NCI-H1694 (cell line): ENCODE data around the gene KMT2D.

ENCODE experiments used
- DNase-seq: peaks from one replicate; lab custom pipeline; 2025; lab: John Stamatoyannopoulos, UW

The KMT2D gene

DNA sequence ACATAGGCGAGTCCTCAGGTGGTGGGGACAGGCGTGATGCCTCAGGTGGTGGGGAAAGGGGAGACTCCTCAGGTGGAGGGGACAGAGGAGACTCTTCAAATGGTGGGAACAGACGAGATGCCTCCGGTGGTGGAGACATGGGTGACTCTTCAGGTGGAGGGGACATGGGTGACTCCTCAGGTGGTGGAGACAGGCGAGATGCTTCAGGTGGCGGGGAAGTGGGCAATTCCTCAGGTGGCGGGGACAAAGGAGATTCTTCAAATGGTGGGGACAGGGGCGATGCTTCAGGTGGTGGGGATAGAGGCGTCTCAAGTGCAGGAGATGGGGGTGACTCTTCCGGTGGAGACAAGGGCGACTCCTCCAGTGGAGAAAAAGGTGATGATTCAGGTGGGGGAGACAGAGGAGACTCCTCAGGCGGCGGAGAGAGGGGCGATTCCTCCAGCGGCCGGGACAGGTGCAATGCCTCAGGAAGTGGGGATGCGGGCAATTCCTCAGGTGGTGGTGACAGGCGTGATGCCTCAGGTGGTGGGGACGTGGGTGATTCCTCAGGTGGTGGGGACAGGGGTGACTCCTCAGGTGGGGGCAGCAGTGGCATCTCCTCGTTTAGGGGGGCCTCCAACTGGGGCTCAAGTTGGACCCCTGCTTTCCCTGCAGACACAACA is 8.7 kb downstream of the KMT2D start:
- no peak for DNase-seq

- no peak for DNase-seq
Observed at GRCh38 chr12:49051373-49051764, 9.2 kb downstream of the KMT2D start.

- no peak for DNase-seq
Observed at GRCh38 chr12:49050507-49051372, 9.9 kb downstream of the KMT2D start.

- no peak for DNase-seq
Observed at GRCh38 chr12:49049566-49050224, 10.9 kb downstream of the KMT2D start.

DNA sequence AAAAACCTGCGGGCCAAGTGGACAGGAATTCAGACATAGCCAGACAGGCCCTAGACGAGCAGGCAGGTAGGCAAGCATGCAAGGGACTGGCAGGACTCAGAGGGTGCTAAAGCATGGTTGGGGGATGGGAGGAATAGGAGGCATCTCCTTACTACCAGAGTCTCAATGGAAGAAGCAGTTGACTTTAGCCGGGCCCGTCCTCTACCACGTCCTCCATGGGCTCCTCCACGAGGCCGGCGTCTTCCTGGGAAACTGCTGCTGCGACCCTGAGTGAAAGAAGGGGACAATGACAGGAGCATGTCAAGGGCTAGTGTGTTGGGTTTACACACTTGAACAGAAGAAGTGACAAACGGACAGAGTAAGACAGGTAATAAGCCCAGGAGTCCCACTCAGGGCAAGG is 11.6 kb downstream of the KMT2D start:
- DNase-seq, result no peak

DNA sequence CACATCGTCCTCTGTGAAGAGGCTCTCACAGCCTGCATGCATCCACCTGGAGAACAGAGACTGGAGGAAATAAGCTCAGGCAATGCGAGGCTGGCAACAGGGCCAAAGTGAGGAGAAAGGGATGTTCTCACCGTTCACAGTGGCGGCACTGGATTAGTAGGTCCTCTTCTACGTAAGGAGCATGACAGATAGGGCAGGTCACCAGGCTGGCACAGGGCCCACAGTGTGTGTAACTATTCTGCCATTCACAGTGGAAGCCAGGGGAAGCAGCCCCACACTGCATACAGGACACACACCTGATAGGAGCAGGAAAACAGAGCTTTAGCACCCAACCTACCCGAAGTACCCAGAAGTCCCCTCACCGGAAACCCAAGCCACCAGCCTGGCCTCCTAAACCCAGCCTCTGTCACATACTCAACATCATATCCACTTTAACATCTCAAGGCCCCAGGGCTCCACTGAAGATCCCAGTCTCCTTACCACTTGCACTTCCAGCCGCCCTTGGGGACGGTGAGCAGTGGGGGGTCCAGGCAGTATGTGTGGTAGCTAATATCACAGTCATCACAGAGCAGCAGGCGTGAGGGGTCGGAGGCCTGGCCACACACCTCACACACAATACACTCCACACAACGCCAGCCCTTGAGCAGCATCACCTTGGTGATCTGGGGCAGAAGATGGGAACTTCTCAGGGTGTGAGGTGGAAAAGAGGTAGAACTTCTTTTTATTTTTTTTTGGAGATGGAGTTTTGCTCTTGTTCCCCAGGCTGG is 14.3 kb downstream of the KMT2D start:
- DNase-seq, result no peak

- DNase-seq, result no peak
Observed at GRCh38 chr12:49044660-49045059, 15.9 kb downstream of the KMT2D start.

DNA sequence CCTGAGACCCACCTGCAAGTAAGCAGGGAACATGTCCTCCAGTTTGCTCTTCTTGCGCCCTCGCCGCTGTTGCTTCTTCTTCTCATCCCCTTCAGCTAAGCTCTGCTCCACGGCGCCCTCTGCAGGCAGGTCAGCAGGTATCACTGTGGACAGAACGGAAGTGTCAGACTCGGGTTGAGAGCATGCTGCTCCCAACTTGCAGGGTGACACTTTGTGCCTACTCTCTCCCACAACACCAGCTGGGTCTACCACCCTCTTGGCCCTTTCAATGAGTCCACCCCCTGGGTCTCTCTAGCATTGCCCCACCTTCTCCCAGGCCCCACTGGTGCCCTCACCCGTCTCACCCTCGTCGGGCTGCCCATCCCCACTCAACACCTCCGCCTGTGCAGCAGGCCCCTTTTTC is 16.7 kb downstream of the KMT2D start:
- peak; percentile 24 for DNase-seq

GRCh38 chr12:49043241-49043640 is 17.4 kb downstream of the KMT2D start:
- no peak for DNase-seq

GRCh38 chr12:49041881-49042484 is 18.6 kb downstream of the KMT2D start:
- DNase-seq, result no peak

GRCh38 chr12:49041036-49041880 is 19.3 kb downstream of the KMT2D start:
- DNase-seq, result no peak

- DNase-seq, result no peak
Observed at GRCh38 chr12:49040364-49040855, 20.2 kb downstream of the KMT2D start.

DNA sequence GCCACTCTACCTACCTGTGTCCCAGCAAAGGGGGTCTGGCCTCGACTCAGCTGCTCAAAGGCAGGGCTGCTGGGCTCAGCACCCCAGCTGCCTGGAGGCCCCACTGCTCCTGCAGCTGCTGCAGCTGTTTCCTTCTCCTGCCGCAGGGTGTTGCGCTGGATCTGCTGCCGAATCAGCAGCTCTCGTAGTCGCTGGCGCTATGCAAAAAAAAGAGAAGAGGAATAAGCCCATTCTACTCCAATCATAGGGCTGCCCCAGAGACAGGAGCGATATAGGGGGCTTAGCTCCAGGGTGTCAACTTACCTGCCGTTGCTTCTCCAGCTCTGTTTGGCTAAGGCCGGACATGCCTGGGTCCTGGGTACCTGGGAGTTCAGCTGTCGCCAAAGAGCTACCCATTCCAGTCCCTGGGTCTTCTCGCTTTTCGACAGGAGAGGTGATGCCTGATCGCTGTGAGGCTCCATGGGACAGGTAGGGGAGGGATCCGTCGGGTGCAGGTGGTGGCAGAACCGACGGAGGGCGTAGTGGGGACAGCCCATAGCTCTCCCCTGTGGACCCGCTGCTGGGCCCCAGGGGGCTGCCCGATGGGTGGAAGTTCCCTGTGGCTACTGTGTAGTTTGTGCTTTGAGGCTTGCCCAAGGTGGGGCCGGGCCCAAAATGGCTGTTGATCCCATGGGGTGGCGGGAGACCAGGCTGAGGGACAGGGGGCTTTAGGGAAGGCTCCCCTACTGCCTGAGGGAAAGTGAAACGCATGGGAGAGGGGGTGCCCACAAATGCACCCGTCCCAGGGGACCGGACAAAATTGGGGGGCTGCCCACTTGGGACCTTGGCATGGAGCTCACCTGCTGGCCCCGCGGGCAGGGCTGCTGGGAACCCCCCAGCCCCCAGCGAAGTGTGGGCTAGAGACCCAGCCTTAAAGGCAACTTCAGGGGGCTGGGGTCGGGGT is 20.9 kb downstream of the KMT2D start:
- no peak for DNase-seq

- DNase-seq, result no peak
Observed at GRCh38 chr12:49038291-49038955, 22.2 kb downstream of the KMT2D start.

GRCh38 chr12:49037947-49038237 is 22.7 kb downstream of the KMT2D start:
- DNase-seq, result no peak

DNA sequence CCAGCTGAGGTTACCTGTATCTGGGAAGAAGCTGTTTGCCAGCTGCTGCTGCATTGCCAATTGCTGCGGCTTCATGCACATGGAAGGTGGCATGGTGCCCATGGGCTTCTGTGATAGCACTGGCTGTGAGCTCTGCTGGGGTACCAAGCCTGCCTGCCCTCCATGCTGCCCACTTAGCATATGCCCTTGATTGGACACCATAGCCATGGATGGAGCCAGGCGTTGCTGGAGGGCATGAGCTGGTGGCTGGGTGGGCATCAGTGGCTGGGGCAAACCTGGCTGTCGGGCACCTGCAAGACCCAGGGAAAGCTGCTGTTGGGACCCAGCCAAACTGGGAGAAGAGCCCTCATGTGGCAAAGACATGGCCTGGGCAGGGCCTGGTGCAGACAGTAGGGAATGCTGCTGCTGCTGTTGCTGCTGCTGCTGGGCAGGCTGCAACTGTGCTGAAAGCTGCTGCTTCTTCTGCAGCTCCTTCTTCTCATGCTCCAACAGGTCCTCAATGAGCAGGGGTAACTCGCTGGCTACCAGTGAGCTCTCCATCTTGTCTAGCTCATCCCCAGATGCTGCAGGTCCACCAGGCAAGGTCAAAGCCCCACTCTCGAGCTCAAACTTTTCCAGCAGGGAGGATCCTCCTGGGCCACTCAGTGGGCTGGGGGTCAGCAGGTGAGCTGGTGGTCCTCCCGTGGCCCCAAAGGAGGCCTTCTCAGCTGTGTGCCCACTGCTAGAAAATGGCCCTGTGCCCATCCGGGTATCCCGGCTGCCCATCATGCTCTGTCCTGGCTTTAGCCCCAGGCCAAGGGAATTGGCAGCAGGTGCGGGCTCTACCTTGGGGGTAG is 23.3 kb downstream of the KMT2D start:
- no peak for DNase-seq

DNA sequence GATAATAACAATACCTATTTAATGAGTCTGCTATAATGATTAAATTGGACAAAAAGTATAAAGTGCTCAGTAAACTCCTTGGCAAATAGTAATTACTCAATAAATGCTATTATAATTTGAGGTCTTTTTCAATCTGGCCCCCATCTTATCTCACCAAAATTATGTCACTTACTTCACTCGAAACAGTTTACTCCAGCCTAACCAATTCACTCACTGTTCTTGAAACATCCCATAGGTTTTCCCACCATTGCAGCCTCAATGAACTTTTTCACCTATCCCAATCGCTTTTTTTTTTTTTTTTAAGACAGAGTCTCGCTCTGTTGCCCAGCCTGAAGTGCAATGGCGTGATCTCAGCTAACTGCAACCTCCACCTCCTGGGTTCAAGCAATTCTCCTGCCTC is 24.6 kb downstream of the KMT2D start:
- DNase-seq, result no peak

DNA sequence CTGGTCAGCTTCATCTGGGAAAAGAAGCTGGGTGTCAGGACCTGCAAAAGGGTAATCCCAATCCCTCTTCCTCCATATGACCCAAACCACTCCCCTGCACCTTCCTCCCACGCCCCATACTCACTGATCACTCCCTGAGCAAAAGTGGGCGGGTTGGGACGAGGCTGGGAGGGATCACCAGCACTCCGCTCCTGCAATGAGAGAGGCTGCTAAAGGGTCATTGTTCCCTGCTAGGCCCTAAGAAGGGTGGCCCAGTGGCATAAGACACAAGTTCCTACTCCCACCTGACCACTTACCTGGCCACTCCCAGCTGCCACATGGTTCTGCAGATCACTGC is 26.3 kb downstream of the KMT2D start:
- no peak for DNase-seq
